GM21825 (cell line): ENCODE measurements around the gene C12orf75.

Experiments
- ATAC-seq: cut with Tn5 transposase; IDR thresholded peaks from one replicate; pipeline ENCODE4 v1.9.1; 2021; ENCODE audit warnings: mild to moderate bottlenecking, moderate library complexity; ENCODE audit not compliant: unreplicated experiment

The C12orf75 gene

DNA sequence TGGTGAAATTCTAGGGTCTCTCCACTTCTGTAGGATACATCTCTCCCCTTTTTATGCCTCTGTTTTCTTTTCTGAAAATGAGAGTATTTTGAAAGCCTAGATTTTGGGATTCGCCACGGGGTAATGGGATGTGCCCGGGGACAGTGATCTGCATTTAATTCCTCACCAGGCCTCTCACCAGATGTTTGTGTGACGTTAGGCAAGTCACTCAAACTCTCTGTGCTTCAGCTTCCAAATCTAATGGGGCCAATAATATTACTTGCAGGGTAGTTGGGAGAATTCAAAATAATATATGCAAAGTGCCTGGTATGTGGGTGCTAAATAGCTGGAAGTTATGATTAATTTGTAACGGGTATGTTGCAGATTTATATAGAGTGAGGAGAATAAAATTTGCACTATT lies 78.8 kb downstream of the C12orf75 start:
- ATAC-seq: no peak

GRCh38 chr12:105409801-105410471 lies 79.4 kb downstream of the C12orf75 start:
- ATAC-seq: no peak

- no peak for ATAC-seq
These were observed 83.5 kb downstream of the C12orf75 start for GRCh38 chr12:105413911-105414487.

DNA sequence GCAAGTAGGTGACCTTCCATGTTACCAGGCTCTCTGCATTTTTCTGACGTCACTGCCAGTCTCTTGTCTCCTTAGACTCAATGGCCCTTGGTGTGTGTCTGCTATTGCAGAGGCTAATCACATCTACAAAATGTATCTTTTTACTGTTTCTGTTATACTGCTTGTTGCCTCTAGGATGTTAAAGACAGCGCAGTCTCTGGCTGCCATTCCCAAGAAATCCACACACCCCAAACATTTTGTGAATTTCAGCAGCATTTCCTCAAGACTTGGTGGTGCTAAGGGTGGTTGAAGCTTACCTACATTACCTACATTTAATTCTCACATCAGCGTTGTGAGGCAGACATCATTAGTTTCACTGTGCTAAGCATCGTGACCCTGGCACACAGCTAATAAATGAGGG lies 87.2 kb downstream of the C12orf75 start:
- no peak for ATAC-seq

DNA sequence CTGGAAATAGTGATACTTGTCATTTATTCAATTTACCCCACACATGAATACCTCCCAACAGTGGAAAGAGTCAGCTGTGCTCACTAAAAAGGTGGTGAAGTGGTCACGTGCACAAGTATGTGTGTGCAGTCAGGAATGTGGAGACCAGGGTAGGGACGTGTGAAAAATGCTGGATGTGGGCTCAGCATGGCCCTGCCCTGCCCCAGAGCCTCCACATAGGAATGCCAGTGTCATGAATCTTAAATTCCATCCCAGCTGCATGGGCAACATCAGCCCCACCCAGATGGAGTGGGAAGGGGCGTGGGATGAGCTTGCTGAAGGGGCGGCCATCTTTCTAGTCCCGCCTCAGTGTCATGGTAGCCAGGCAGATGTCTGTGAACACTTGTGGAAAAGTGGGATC lies 87.7 kb downstream of the C12orf75 start:
- no peak for ATAC-seq

DNA sequence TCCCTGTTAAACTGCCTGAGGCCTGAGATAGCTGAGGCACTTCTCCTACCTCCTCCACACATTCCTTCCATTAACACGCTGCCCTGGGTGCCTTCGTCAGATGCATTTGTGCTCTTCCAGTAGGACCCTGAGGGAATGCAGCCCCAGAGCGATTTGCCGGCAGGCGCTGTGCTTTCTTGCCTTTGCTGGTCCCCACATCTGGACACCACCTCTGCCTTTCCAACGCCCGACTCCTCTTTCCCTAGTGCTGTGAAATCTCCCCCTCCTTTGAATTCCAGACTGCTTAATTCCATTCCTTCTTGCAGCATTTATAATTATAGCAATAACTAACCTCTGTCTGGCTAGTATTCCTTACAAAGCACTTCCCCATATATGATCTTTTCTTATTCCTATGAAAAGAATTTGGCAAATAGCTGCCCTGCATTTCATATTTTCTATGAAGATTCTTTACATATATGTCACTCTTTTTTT lies 88.4 kb downstream of the C12orf75 start:
- ATAC-seq: no peak

- no peak for ATAC-seq
These were observed 89.1 kb downstream of the C12orf75 start for GRCh38 chr12:105419606-105420005.

- no peak for ATAC-seq
These were observed 89.6 kb downstream of the C12orf75 start for GRCh38 chr12:105420046-105420445.

- no peak for ATAC-seq
These were observed 90.3 kb downstream of the C12orf75 start for GRCh38 chr12:105420659-105421240.
